Neuronal stem cell (in vitro differentiated cells): ENCODE measurements around the gene ABCA7. TPM values are rescaled to one million over a fixed set of nuclear protein-coding genes. Genes with fewer than 3 reads are reported as not detected.
A peak's percentile ranks its signal among the peaks of the same experiment; 100 is the strongest.

Experiments used
- DNase-seq: peaks from one replicate; pipeline ENCODE4 v3.0.0-alpha.2; 2013; ENCODE audit warnings: low spot score
- H2AFZ ChIP-seq: one replicate; pipeline ENCODE4 v1.6.1; 2013; ENCODE audit warnings: mild to moderate bottlenecking, low read length, inconsistent platforms
- H2AK5ac ChIP-seq: 2 replicates; pipeline ENCODE4 v1.6.1; 2013; ENCODE audit warnings: low read depth, mild to moderate bottlenecking, inconsistent platforms, low read length, moderate library complexity, mixed read lengths
- H2BK120ac ChIP-seq: 2 replicates; pipeline ENCODE4 v1.6.1; 2013; ENCODE audit warnings: low read depth, mild to moderate bottlenecking, inconsistent platforms, low read length, moderate library complexity, mixed read lengths
- H2BK12ac ChIP-seq: one replicate; pipeline ENCODE4 v1.6.1; 2013; ENCODE audit warnings: low read length, inconsistent platforms
- H2BK15ac ChIP-seq: 2 replicates; pipeline ENCODE4 v1.6.1; 2013; ENCODE audit warnings: mild to moderate bottlenecking, low read length, inconsistent platforms, mixed read lengths
- H2BK5ac ChIP-seq: one replicate; pipeline ENCODE4 v1.6.1; 2013; ENCODE audit warnings: inconsistent platforms, mild to moderate bottlenecking, low read length, moderate library complexity
- H3K14ac ChIP-seq: one replicate; pipeline ENCODE4 v1.6.1; 2013; ENCODE audit warnings: low read length, inconsistent platforms
- H3K18ac ChIP-seq: 2 replicates; pipeline ENCODE4 v1.6.1; 2013; ENCODE audit warnings: low read length, inconsistent platforms
- H3K23ac ChIP-seq: 2 replicates; pipeline ENCODE4 v1.6.1; 2013; ENCODE audit warnings: low read depth, mild to moderate bottlenecking, mixed read lengths, low read length, inconsistent platforms; ENCODE audit not compliant: poor library complexity
- H3K27ac ChIP-seq: replicated peaks from 3 replicates; pipeline ENCODE4 v1.5.1; 2013; ENCODE audit warnings: low read length, inconsistent platforms
- H3K27me3 ChIP-seq, 3 experiments: 2 replicates each; pipeline ENCODE4 v1.6.1; 2013; ENCODE audit warnings: low read length in 3 of 3, mild to moderate bottlenecking in 2 of 3, inconsistent platforms in 1 of 3, low read depth in 1 of 3, mixed read lengths in 1 of 3, moderate library complexity in 1 of 3; ENCODE audit not compliant: control insufficient read depth in 3 of 3, insufficient read depth in 3 of 3
- H3K36me3 ChIP-seq, 2 donors: replicated peaks in 1 of 2; 2 replicates each; pipeline ENCODE4 v1.6.1; 2013; ENCODE audit warnings: low read length in 2 of 2; ENCODE audit not compliant: control insufficient read depth in 2 of 2, insufficient read depth in 2 of 2
- H3K4ac ChIP-seq: 2 replicates; pipeline ENCODE4 v1.6.1; 2013; ENCODE audit warnings: inconsistent platforms, mild to moderate bottlenecking, low read length, moderate library complexity
- H3K4me1 ChIP-seq, 2 donors: 1 replicate in 1 of 2; 2 replicates in 1 of 2; pipeline ENCODE4 v1.6.1; 2013; ENCODE audit warnings: low read length in 2 of 2, low read depth in 1 of 2; ENCODE audit not compliant: control insufficient read depth in 2 of 2, insufficient read depth in 1 of 2
- H3K4me2 ChIP-seq: one replicate; pipeline ENCODE4 v1.6.1; 2013; ENCODE audit warnings: mild to moderate bottlenecking, low read length, inconsistent platforms; ENCODE audit not compliant: insufficient read depth, poor library complexity, severe bottlenecking
- H3K4me3 ChIP-seq, 2 donors: 2 replicates each; pipeline ENCODE4 v1.5.1; 2013; ENCODE audit warnings: low read length in 2 of 2, mild to moderate bottlenecking in 2 of 2, inconsistent platforms in 1 of 2, moderate library complexity in 1 of 2
- H3K79me1 ChIP-seq: one replicate; pipeline ENCODE4 v1.6.1; 2013; ENCODE audit warnings: low read depth, mild to moderate bottlenecking, inconsistent platforms, low read length, moderate library complexity
- H3K9ac ChIP-seq: one replicate; pipeline ENCODE4 v1.6.1; 2013; ENCODE audit warnings: mild to moderate bottlenecking, low read depth, low read length, inconsistent platforms; ENCODE audit not compliant: poor library complexity
- H3K9me3 ChIP-seq, 2 donors: replicated peaks in 1 of 2; 2 replicates each; pipeline versions ENCODE3 to v1.6.1; 2013; ENCODE audit warnings: low read length in 2 of 2, mild to moderate bottlenecking in 2 of 2, inconsistent platforms in 1 of 2, low read depth in 1 of 2, mixed read lengths in 1 of 2, moderate library complexity in 1 of 2; ENCODE audit not compliant: control insufficient read depth in 2 of 2, insufficient read depth in 1 of 2
- H4K8ac ChIP-seq: one replicate; pipeline ENCODE4 v1.6.1; 2013; ENCODE audit warnings: low read depth, mild to moderate bottlenecking, inconsistent platforms, low read length, moderate library complexity
- H4K91ac ChIP-seq: one replicate; pipeline ENCODE4 v1.6.1; 2013; ENCODE audit warnings: low read length, low read depth, mild to moderate bottlenecking, inconsistent platforms; ENCODE audit not compliant: poor library complexity
- WGBS, 2 donors: extraction: QIAGEN DNeasy Blood & Tissue Kit; methylation state at CpG; one replicate each; pipeline ENCODE4 v1.1.7; 2013; ENCODE audit warnings: missing lambda C conversion rate in 2 of 2, mixed read lengths in 1 of 2; ENCODE audit not compliant: insufficient read length in 2 of 2, insufficient replicate concordance in 1 of 2; ENCODE audit errors: extremely low coverage in 2 of 2; 5-methylcytosine and 5-hydroxymethylcytosine counted together
- polyA plus RNA-seq, 2 experiments: library from polyadenylated mRNA; stranded (reverse); fragments of 200-250 nt; gene quantifications; one replicate each; pipeline ENCODE4 v1.2.3, GENCODE V29; 2013

Gene ABCA7
- 9.4 TPM for polyA plus RNA-seq (2013, experiment 1 of 2)
- 8.0 TPM for polyA plus RNA-seq (2013, experiment 2 of 2)

GRCh38 chr19:1039646-1040475, at the start of gene ABCA7:
Gene ABCA7, plus strand, starts transcription at chr19:1040107. Its CDS starts 1,255 bp downstream, at chr19:1041362.
- Histone ChIP-seq H2BK120ac (peak within 1 kb of the TSS; percentile 81), H3K9me3 (no peaks in the 10 kb centered on the region), H4K8ac (no peak within 1 kb of the TSS), H3K4me1 (peaks cover 7 to 13% of the 10 kb centered on the region in 2 donors), H2BK5ac (peak within 1 kb of the TSS; percentile 2), H4K91ac (no peak within 1 kb of the TSS), H3K23ac (peak within 1 kb of the TSS; percentile 89), H3K27me3 (no peaks in the 10 kb centered on the region), H2BK12ac (no peak within 1 kb of the TSS), H3K79me1 (peaks cover 4% of the 10 kb centered on the region), H3K27ac (peak within 1 kb of the TSS; percentile 54), H3K4ac (no peak within 1 kb of the TSS), H2BK15ac (no peak within 1 kb of the TSS), H3K14ac (no peak within 1 kb of the TSS), H3K36me3 (peaks cover 20 to 35% of the 10 kb centered on the region in 2 donors), H3K4me3 (peak within 1 kb of the TSS; percentile 57 to 71), H2AFZ (peak within 1 kb of the TSS; percentile 90), H3K9ac (peak within 1 kb of the TSS; percentile 81), H2AK5ac (peak within 1 kb of the TSS; percentile 63), H3K18ac (peak within 1 kb of the TSS; percentile 94), H3K4me2 (peak within 1 kb of the TSS; percentile 82)
- no CpG with 5 or more reads among the region's 56 CpGs for WGBS, 2 donors
- DNase-seq = peak; percentile 96

DNA sequence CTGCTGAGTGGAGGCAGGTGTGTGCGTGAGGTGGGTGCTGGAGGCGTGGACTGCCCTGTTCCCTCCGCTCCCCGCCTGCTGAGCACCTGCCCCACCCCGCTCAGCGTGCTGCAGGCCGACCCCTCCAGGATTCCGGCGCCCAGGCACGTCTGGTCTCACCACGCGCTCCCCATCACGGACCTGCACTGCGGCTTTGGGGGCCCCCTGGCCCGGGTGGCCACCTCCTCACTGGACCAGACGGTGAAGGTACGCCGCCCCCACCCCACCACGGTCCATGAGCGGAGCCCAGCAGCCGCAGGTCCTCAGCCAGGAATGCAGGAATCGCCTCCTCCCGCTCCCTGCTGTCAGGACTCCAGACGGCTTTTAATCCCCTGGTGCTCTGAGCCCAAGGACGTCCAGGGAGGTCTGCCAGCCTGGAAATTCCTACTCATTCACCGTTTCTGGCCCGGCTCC, 49.8 kb upstream of the ABCA7 start:
- Histone ChIP-seq H3K9ac (peak overlapping the region; percentile 60), H3K14ac (peak overlapping the region; percentile 8), H2AFZ (no peak overlapping the region), H3K4me1 (peaks cover 0 to 3% of the 10 kb centered on the region in 2 donors), H3K23ac (peak overlapping the region; percentile 43), H2AK5ac (no peak overlapping the region), H3K4me2 (no peak overlapping the region), H2BK5ac (peak overlapping the region; percentile 13), H2BK12ac (no peak overlapping the region), H3K9me3 (no peaks in the 10 kb centered on the region), H3K18ac (peak overlapping the region; percentile 28), H3K79me1 (peaks cover 9% of the 10 kb centered on the region), H2BK15ac (no peak overlapping the region), H3K27me3 (no peaks in the 10 kb centered on the region), H3K36me3 (peaks cover 30 to 75% of the 10 kb centered on the region in 2 donors), H4K8ac (no peak overlapping the region), H3K4me3 (no peak overlapping the region), H2BK120ac (no peak overlapping the region), H3K27ac (no peak overlapping the region), H3K4ac (no peak overlapping the region), H4K91ac (no peak overlapping the region)
- no peak for DNase-seq
- WGBS, 2 donors = no CpG with 5 or more reads among the region's 27 CpGs

GRCh38 chr19:990746-991145, 49.2 kb upstream of the ABCA7 start:
- Histone ChIP-seq H2AK5ac (no peak overlapping the region), H3K9me3 (no peaks in the 10 kb centered on the region), H3K79me1 (peaks cover 7% of the 10 kb centered on the region), H3K27ac (no peak overlapping the region), H2BK12ac (no peak overlapping the region), H3K14ac (no peak overlapping the region), H3K4me1 (peaks cover 0 to 3% of the 10 kb centered on the region in 2 donors), H2BK120ac (no peak overlapping the region), H2BK15ac (no peak overlapping the region), H2AFZ (no peak overlapping the region), H3K27me3 (peaks cover 0 to under 1% (median 0%) of the 10 kb centered on the region in 3 experiments), H4K91ac (peak overlapping the region; percentile 85), H3K9ac (no peak overlapping the region), H4K8ac (no peak overlapping the region), H3K4me2 (no peak overlapping the region), H3K4me3 (no peak overlapping the region), H3K23ac (peak overlapping the region; percentile 20), H3K18ac (no peak overlapping the region), H3K36me3 (peaks cover 29 to 73% of the 10 kb centered on the region in 2 donors), H2BK5ac (no peak overlapping the region), H3K4ac (no peak overlapping the region)
- no CpG with 5 or more reads among the region's 23 CpGs for WGBS, 2 donors
- DNase-seq = no peak
